Endodermal cell (in vitro differentiated cells): ENCODE results near the gene ZNRF2. TPM values are rescaled to one million over a fixed set of nuclear protein-coding genes. Genes with fewer than 3 reads are reported as not detected.

Source experiments
- DNase-seq: peaks from one replicate; pipeline ENCODE4 v3.0.0-alpha.2; 2017
- H3K27ac ChIP-seq: 2 replicates; pipeline ENCODE4 v1.5.1; 2013; ENCODE audit warnings: mild to moderate bottlenecking, low read depth, low read length, moderate library complexity
- H3K27me3 ChIP-seq: 2 replicates; pipeline ENCODE4 v1.6.1; 2013; ENCODE audit warnings: mild to moderate bottlenecking, low read length, moderate library complexity; ENCODE audit not compliant: insufficient read depth, control insufficient read depth, poor library complexity, severe bottlenecking
- H3K36me3 ChIP-seq: 2 replicates; pipeline ENCODE4 v1.7.0; 2013; ENCODE audit warnings: mild to moderate bottlenecking, low read length, moderate library complexity; ENCODE audit not compliant: control insufficient read depth, insufficient read depth
- H3K4me1 ChIP-seq: one replicate; pipeline ENCODE4 v1.7.0; 2013; ENCODE audit warnings: low read length; ENCODE audit not compliant: control insufficient read depth, insufficient read depth
- H3K4me3 ChIP-seq: 2 replicates; pipeline ENCODE4 v1.5.1; 2013; ENCODE audit warnings: mild to moderate bottlenecking, low read length, moderate library complexity
- H3K9ac ChIP-seq: 2 replicates; pipeline ENCODE4 v1.6.1; 2013; ENCODE audit warnings: mild to moderate bottlenecking, low read length, moderate library complexity; ENCODE audit not compliant: poor library complexity, severe bottlenecking; ENCODE audit errors: extremely low read depth
- H3K9me3 ChIP-seq: 2 replicates; pipeline ENCODE4 v1.6.1; 2013; ENCODE audit warnings: mild to moderate bottlenecking, low read length, moderate library complexity; ENCODE audit not compliant: control insufficient read depth
- H3K27ac Mint-ChIP-seq: 2 replicates; pipeline ENCODE4 v1.8.0; 2020; ENCODE audit warnings: mixed read lengths
- H3K27me3 Mint-ChIP-seq: 2 replicates; pipeline ENCODE4 v1.8.0; 2021; ENCODE audit warnings: mild to moderate bottlenecking, mixed read lengths; ENCODE audit not compliant: insufficient read depth
- H3K36me3 Mint-ChIP-seq: 2 replicates; pipeline ENCODE4 v1.8.0; 2020; ENCODE audit warnings: low read depth, mixed read lengths
- H3K4me1 Mint-ChIP-seq: 2 replicates; pipeline ENCODE4 v1.8.0; 2020; ENCODE audit warnings: mixed read lengths
- H3K4me3 Mint-ChIP-seq: 2 replicates; pipeline ENCODE4 v1.8.0; 2020; ENCODE audit warnings: mild to moderate bottlenecking, moderate library complexity, mixed read lengths
- H3K9me3 Mint-ChIP-seq: 2 replicates; pipeline ENCODE4 v1.8.0; 2020; ENCODE audit warnings: mild to moderate bottlenecking, mixed read lengths
- WGBS, 2 experiments: methylation state at CpG; one replicate each; pipeline versions ENCODE4 v1.1.5 to v1.1.7; 2013; ENCODE audit warnings: missing lambda C conversion rate in 2 of 2, mixed read lengths in 1 of 2; ENCODE audit not compliant: insufficient coverage in 1 of 2, insufficient read length in 1 of 2; 5-methylcytosine and 5-hydroxymethylcytosine counted together
- total RNA-seq, 2 donors: library from RNA; stranded (reverse); fragmentation: NEBNext Ultra II Directional in 1 of 2; extraction: Animal tissue kit (Norgen Biotek cat#: 25700) in 1 of 2; gene quantifications; 2 replicates in 1 of 2; 3 replicates in 1 of 2; pipeline ENCODE4 v1.2.1, GENCODE V29; 2021
- TF ChIP-seq, protein P1 (sequence below): fragments of 200-600 bp; sonication (generic); conservative IDR thresholded peaks from 2 replicates; pipeline ENCODE4 v1.5.0; 2021; ENCODE audit warnings: antibody characterized with exemption, mild to moderate bottlenecking

Gene ZNRF2
- total RNA-seq, 2 donors from 2014 or later, result 15.5 to 20.9 TPM

DNA sequence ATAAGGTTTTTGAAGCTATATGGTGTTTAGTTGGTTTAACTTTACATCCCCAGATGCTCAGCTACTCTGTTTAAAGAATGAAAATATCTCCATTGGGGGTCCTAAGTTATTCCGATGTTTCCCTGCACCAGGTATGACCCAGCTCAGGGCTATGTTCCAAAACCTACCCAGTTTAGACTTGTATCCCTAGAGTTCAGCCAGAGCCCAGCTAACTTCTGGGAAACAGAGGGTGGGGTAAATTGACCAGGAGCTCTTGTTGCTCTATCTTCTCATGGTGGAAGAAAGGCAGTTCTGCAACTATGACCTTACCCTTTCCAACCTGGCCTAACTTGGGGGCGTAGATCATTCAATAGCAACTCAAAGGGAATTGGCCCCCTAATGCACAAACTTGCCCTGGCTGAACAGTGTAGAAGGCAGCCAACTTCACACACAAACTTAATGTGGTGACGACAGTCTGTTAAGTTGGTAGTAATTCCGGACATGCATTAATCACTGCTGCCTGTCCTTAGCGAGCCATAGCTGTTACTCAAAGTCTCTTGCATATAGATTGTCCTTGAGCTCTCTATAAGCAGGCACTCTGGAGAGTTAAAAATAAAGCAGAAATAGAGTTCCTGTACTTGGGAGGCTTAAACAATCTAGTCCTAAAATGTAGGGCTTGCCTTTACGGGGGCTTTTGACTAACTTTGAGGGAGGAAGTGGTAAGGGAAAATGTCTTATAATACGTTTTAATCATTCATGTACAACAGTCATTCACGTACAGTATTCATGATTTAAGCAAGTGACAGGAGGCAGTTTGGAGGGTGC is 5.3 kb upstream of the ZNRF2 start:
- Mint-ChIP-seq H3K4me1 (peaks cover 13% of the 10 kb centered on the region), H3K27ac (no peak overlapping the region), H3K4me3 (no peak overlapping the region), H3K9me3 (no peaks in the 10 kb centered on the region), H3K36me3 (no peaks in the 10 kb centered on the region), H3K27me3 (peaks cover 2% of the 10 kb centered on the region)
- no peak overlapping the region for H3K27ac ChIP-seq
- H3K27me3 ChIP-seq, result peaks cover 17% of the 10 kb centered on the region
- 94 to 96% methylated on average over 5 to 8 of the region's 8 CpGs for WGBS, 2 experiments
- TF ChIP-seq, protein P1, sequence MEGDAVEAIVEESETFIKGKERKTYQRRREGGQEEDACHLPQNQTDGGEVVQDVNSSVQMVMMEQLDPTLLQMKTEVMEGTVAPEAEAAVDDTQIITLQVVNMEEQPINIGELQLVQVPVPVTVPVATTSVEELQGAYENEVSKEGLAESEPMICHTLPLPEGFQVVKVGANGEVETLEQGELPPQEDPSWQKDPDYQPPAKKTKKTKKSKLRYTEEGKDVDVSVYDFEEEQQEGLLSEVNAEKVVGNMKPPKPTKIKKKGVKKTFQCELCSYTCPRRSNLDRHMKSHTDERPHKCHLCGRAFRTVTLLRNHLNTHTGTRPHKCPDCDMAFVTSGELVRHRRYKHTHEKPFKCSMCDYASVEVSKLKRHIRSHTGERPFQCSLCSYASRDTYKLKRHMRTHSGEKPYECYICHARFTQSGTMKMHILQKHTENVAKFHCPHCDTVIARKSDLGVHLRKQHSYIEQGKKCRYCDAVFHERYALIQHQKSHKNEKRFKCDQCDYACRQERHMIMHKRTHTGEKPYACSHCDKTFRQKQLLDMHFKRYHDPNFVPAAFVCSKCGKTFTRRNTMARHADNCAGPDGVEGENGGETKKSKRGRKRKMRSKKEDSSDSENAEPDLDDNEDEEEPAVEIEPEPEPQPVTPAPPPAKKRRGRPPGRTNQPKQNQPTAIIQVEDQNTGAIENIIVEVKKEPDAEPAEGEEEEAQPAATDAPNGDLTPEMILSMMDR, result no peak
- H3K36me3 ChIP-seq, result no peaks in the 10 kb centered on the region
- DNase-seq, result no peak
- peaks cover 8% of the 10 kb centered on the region for H3K4me1 ChIP-seq
- H3K4me3 ChIP-seq, result no peak overlapping the region
- H3K9me3 ChIP-seq, result no peaks in the 10 kb centered on the region
- no peak overlapping the region for H3K9ac ChIP-seq

GRCh38 chr7:30279653-30279904 is 4.8 kb upstream of the ZNRF2 start:
- peaks cover 2% of the 10 kb centered on the region for H3K27me3 Mint-ChIP-seq
- H3K4me1 ChIP-seq, result peaks cover 8% of the 10 kb centered on the region
- no peaks in the 10 kb centered on the region for H3K36me3 ChIP-seq
- H3K27ac ChIP-seq, result no peak overlapping the region
- no peak overlapping the region for H3K4me3 Mint-ChIP-seq
- H3K27me3 ChIP-seq, result peaks cover 17% of the 10 kb centered on the region
- no peak overlapping the region for H3K4me3 ChIP-seq
- no peaks in the 10 kb centered on the region for H3K9me3 ChIP-seq
- H3K9me3 Mint-ChIP-seq, result no peaks in the 10 kb centered on the region
- H3K27ac Mint-ChIP-seq, result no peak overlapping the region
- TF ChIP-seq, protein P1, result no peak
- H3K9ac ChIP-seq, result no peak overlapping the region
- H3K4me1 Mint-ChIP-seq, result peaks cover 13% of the 10 kb centered on the region
- H3K36me3 Mint-ChIP-seq, result no peaks in the 10 kb centered on the region
- 82% methylated on average over 2 of the region's 2 CpGs; no CpG with 5 or more reads in 1 of the 2 experiments for WGBS, 2 experiments
- no peak for DNase-seq

GRCh38 chr7:30280631-30281030 is 3.8 kb upstream of the ZNRF2 start:
- H3K4me3 ChIP-seq, result no peak overlapping the region
- no peaks in the 10 kb centered on the region for H3K9me3 ChIP-seq
- H3K4me3 Mint-ChIP-seq, result no peak overlapping the region
- H3K27ac Mint-ChIP-seq, result no peak overlapping the region
- H3K27ac ChIP-seq, result no peak overlapping the region
- H3K36me3 Mint-ChIP-seq, result no peaks in the 10 kb centered on the region
- no peak overlapping the region for H3K9ac ChIP-seq
- H3K36me3 ChIP-seq, result no peaks in the 10 kb centered on the region
- peaks cover 17% of the 10 kb centered on the region for H3K27me3 ChIP-seq
- peaks cover 2% of the 10 kb centered on the region for H3K27me3 Mint-ChIP-seq
- no peak for DNase-seq
- peaks cover 13% of the 10 kb centered on the region for H3K4me1 Mint-ChIP-seq
- TF ChIP-seq, protein P1, result no peak
- H3K9me3 Mint-ChIP-seq, result no peaks in the 10 kb centered on the region
- peaks cover 8% of the 10 kb centered on the region for H3K4me1 ChIP-seq
- 71% methylated on average over 1 of the region's 1 CpG; no CpG with 5 or more reads in 1 of the 2 experiments for WGBS, 2 experiments
